GM19043 (cell line): Measurements from ENCODE around the gene ELFN1.

Experiments
- ATAC-seq: cut with Tn5 transposase; IDR thresholded peaks from one replicate; pipeline ENCODE4 v1.9.1; 2021; ENCODE audit warnings: low read depth; ENCODE audit not compliant: unreplicated experiment

ELFN1 gene

GRCh38 chr7:1674161-1675035, 4.3 kb downstream of the ELFN1 start:
- no peak for ATAC-seq

DNA sequence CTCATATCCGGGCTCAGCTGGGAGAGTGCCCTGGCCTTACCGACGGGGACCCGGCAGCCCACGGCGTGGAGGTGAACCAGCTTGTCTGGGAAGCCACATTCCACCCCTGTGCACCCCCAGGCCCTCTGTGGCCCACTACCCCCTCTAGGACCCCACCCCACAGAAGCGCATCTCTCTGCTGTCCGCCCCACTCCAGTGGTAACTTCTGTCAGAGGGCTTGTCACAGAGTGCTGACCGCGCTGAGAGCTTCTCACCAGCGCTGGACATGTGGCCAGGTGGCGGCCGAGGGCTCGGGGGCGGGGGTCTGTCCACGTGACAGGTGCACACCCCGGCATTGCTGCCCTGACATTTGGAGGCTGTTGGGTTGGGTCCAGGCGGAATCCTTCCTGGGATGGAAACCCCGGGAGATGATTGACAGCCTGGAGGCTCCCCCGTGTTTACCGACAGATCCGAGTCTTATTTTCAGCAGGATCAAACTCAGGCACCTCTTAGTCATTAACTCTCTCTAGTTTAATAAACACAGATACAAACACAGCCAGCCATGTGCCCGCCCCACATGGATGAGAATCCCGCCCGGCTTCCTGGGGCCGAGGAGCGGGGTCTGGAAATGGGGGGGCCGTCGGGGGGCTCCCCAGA, 5.1 kb downstream of the ELFN1 start:
- no peak for ATAC-seq

GRCh38 chr7:1675673-1676549, 5.8 kb downstream of the ELFN1 start:
- no peak for ATAC-seq

GRCh38 chr7:1676550-1677078, 6.5 kb downstream of the ELFN1 start:
- no peak for ATAC-seq

GRCh38 chr7:1677206-1678080, 7.4 kb downstream of the ELFN1 start:
- no peak for ATAC-seq

DNA sequence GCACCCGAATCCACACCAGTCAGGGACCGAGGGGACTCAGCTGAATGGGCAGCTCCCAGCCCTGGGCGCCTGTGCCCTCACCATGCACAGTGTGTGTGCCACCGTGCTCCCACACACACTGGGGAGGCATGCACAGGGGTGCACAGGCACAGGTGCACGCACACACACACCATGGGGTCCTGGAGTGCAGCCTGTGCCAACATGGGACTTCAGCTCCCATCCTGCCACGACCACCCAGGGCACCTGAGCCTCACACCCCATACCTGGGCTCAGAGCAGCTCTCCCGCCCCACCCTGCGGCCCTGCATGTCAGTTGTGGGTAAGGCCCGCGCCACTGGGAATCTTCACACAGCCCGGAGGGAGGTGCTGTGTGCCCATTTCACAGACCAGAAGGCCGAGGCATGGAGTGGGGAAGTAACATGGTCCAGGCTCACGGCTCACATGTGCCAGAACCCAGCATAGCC, 8.0 kb downstream of the ELFN1 start:
- ATAC-seq: no peak

DNA sequence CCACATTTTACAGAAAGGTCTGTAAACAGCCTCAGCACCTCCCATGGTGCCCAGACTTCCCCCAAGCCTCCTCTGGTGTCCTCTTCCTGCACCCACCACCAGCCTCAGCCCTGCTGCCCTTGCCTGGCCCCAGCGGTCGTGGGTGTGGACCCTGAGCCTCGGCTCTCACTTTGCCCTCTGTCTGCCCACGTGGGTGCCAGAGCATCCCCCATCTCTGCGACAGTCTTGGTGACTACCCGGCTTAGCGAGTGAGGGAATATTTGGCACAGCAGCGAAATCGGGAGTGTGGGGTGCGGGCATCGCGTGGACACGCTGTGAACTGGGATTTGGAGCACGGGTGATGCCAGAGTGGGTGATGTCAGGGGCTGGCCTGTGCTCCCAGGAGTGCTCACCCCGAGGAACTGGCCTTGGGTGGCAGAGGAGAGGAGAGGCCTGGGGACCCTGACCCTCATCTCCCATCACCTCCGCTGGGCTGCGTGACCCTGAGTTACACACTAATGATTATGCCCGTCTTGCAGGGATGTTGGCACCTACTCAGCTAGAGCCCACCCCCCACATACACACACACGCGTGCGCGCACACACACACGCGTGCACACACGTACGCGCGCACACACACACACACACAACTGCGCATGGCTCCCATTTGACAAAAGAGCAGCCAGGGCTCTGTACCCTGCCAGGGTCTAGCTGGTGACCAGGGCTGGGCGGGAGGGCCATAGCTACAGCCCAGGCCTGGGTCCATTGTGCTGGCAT, 8.7 kb downstream of the ELFN1 start:
- ATAC-seq: no peak

DNA sequence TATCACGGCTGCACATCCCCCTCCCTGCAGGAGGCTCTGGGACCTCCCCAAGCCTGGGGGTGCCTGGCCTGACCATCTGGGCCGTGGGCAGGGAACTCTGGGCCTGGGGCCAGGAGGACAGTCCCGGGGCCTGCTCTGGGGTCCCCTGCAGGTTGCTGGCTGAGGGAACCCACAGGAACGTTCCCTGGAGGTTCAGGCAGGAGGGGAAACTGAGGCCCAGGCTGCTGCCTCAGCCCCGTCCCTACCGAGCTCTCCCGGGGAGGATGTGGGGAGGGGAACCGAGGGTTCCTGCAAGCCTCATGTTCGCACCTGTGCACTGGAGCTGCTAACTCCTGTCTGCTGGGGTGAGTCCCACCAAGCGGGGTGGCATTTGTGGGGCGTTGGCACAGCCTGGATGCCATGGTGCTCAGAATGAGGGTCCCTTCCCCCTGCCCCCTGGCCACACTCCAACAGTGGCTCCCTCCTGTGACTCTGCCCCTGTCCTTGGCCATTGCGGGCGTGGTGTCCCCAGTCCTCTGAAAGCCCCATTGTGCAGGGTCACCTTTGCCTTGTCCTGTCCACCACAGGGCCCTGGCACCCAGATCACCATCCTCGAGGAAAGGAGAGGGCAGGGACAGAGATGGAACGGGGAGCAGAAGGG, 9.4 kb downstream of the ELFN1 start:
- no peak for ATAC-seq

GRCh38 chr7:1679966-1680730, 10.1 kb downstream of the ELFN1 start:
- no peak for ATAC-seq

DNA sequence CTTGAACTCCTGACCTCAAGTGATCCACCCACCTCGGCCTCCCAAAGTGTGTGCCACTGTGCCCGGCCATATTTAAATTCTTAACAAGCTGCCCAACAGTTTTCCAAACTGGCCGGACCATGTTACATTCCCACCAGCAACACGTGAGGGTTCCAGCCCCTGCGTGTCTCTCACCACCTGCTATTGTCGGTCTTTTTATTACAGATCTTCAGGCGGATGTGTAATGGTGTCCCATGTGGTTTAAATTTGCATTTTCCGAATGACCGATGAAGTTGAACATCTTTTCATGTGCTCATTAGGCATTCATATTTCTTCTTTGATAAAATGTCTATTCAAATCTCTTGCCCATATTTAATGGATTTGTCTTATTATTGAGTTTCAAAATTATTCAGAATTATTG, 11.5 kb downstream of the ELFN1 start:
- no peak for ATAC-seq

- no peak for ATAC-seq
These were observed 15.0 kb downstream of the ELFN1 start for GRCh38 chr7:1685000-1685624.

DNA sequence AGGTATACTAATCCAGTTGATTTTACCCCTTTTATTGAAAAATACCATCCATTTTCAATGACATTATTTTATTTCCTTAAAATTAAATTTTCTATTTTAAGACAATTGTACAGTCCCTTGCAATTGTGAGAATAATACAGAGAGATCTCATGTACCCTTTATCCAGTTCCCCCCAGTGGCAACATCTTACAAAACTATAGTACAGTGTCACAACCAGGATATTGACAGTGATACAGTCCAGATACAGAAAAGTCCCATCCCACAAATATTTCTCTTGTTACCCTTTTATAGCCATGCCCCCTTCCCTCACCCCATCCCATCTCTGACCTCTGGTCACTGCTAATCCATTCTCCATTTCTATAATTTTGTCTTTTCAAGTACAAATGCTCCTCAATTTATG, 18.5 kb downstream of the ELFN1 start:
- no peak for ATAC-seq

- no peak for ATAC-seq
These were observed 19.2 kb downstream of the ELFN1 start for GRCh38 chr7:1689311-1689710.

- ATAC-seq: no peak
These were observed 20.4 kb downstream of the ELFN1 start for GRCh38 chr7:1690359-1690958.

GRCh38 chr7:1691096-1691495, 21.0 kb downstream of the ELFN1 start:
- no peak for ATAC-seq

DNA sequence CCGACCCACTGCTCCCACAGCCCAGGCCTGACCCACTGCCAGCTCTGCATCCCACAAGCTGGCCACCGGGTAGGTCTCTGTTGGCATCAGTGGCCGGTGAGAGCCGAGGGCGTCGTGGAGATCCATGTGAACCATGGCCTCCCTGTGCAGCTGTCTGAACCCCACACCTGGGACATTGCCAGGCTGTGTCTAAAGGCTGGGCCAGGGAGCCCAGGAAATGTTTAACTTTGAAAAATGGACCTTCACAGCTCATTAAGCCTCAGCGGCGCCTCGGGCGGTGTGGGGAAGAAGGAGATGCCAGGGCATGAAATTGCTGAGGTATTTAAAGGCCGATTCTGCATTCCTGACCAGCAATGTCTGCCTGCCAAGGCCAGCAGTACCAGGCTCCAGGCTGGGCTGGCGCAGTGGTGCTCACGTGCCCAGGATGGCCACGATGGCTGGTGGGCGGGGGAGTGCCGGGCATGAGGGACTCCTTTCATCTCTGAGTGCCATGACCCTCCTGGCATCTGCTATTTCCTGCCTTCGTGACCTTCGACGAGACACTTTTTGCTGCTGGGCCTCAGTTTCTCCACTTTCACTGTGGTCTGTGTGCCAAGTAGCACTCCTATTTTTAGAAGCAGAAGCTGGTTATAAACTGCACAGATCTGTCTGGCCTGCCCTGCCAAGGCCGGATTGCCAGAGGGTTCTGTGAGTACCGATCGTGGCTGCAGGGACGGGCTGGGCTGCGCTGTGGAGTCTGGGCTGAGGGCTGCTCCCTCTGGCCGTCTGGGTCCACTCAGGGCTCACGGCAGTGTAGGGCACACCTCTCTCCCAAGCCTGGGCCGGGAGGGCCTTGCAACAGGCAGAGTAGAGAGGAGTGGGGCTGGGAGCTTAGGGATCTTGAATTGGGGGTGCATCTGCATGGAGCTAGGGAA, 21.8 kb downstream of the ELFN1 start:
- no peak for ATAC-seq
